ENCODE data around the gene C19orf38.
"Not testable (repeated sequence)": the region's sequence is repeated elsewhere in the genome, so short reads cannot be mapped to it uniquely, and the experiment has no call there.

C19orf38 gene

DNA sequence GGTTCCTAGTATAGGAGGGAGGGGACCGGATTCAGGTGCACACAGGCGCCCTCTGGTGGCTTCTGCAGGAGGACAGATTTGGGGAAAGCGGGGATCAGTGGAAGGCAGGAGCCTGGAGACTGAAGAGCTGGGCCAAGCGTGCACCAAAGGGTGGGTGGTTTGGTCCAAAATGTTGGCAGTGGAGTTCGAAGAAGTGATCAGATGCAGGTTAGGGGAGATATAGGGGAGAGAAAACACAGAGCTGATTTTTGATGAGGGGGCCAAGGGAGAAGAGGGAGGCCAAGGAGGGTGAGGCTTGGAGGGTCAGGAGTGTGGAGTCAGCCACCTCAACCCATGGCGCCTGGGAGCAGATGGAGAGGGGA, 16.3 kb downstream of the C19orf38 start:
- TF ChIP-seq, protein P1, sequence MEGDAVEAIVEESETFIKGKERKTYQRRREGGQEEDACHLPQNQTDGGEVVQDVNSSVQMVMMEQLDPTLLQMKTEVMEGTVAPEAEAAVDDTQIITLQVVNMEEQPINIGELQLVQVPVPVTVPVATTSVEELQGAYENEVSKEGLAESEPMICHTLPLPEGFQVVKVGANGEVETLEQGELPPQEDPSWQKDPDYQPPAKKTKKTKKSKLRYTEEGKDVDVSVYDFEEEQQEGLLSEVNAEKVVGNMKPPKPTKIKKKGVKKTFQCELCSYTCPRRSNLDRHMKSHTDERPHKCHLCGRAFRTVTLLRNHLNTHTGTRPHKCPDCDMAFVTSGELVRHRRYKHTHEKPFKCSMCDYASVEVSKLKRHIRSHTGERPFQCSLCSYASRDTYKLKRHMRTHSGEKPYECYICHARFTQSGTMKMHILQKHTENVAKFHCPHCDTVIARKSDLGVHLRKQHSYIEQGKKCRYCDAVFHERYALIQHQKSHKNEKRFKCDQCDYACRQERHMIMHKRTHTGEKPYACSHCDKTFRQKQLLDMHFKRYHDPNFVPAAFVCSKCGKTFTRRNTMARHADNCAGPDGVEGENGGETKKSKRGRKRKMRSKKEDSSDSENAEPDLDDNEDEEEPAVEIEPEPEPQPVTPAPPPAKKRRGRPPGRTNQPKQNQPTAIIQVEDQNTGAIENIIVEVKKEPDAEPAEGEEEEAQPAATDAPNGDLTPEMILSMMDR (conservative IDR thresholded peaks at IDR 0.05; ENCODE audit: low read depth, low read length), result peak; percentile 89
- Histone ChIP-seq H3K27ac (no peak overlapping the region), H3K27me3 (ENCODE audit: insufficient read depth, low read depth) (no peaks in the 10 kb centered on the region), H3K9ac (no peak overlapping the region), H3K79me2 (ENCODE audit: insufficient read depth, low read depth) (no peaks in the 10 kb centered on the region), H3K36me3 (ENCODE audit: insufficient read depth) (no peaks in the 10 kb centered on the region), H3K4me2 (no peak overlapping the region), H3K4me1 (ENCODE audit: low read depth, poor library complexity, severe bottlenecking) (peaks cover 23% of the 10 kb centered on the region), H4K20me1 (ENCODE audit: insufficient read depth) (no peaks in the 10 kb centered on the region), H3K4me3 (IDR thresholded peaks at IDR 0.05; ENCODE audit: insufficient read depth, low read depth, low read length) (no peak overlapping the region), H2AFZ (ENCODE audit: low read depth) (peak overlapping the region; percentile 68)

DNA sequence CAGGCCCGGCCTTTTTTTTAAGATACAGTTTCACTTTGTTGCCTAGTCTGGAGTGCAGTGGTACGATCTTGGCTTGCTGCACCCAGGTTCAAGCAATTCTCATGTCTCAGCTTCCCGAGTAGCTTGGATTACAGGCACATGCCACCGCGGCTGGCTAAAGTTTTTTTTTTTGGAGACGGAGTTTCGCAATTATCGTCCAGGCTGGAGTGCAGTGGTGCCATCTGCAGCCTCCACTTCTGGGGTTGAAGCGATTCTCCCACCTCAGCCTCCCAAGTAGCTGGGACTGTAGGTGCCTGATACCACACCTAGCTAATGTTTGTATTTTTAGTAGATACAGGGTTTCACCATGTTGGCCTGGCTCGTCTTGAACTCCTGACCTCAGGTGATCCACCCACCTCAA, 18.3 kb downstream of the C19orf38 start:
- no peaks in the 10 kb centered on the region for H3K36me3 ChIP-seq (ENCODE audit: insufficient read depth)
- no peak overlapping the region for H3K9ac ChIP-seq
- H3K4me2 ChIP-seq, result no peak overlapping the region
- H3K4me3 ChIP-seq (IDR thresholded peaks at IDR 0.05; ENCODE audit: insufficient read depth, low read depth, low read length), result no peak overlapping the region
- peaks cover 28% of the 10 kb centered on the region for H3K4me1 ChIP-seq (ENCODE audit: low read depth, poor library complexity, severe bottlenecking)
- no peak overlapping the region for H2AFZ ChIP-seq (ENCODE audit: low read depth)
- H3K79me2 ChIP-seq (ENCODE audit: insufficient read depth, low read depth), result no peaks in the 10 kb centered on the region
- TF ChIP-seq, protein P1 (conservative IDR thresholded peaks at IDR 0.05; ENCODE audit: low read depth, low read length), result no peak
- H3K27me3 ChIP-seq (ENCODE audit: insufficient read depth, low read depth), result no peaks in the 10 kb centered on the region
- H3K27ac ChIP-seq, result no peak overlapping the region
- H4K20me1 ChIP-seq (ENCODE audit: insufficient read depth), result no peaks in the 10 kb centered on the region

DNA sequence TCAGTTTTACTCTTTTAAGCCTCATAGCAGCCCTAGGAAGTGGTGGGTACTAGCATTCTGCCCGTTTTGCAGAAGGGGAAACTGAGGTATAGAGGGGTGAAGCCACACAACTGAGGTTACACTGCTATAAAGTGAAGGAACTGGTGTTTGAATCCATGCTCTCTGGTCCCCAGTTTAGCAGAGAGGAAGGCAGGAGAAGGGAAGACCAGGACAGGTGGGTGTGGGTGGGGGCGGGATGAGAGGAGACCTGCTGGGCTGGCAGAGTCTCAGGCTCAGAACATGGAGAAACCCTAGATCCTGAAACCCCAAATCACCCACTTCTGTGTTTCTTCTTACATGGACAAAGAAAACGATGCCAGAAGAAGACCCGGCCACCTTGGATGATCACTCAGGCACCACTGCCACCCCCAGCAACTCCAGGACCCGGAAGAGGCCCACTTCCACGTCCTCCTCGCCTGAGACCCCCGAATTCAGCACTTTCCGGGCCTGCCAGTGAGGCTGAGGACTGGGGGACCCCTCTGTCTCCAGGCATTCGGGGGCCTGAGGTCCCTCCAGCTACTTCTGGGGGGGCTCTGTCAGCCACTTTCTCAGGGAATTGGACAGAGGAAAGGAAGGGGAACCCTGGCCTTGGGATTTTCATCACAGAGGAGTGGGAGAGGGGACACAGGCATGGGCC, 20.8 kb downstream of the C19orf38 start:
- Histone ChIP-seq H3K9ac (no peak overlapping the region), H3K27ac (no peak overlapping the region), H3K27me3 (ENCODE audit: insufficient read depth, low read depth) (no peaks in the 10 kb centered on the region), H4K20me1 (ENCODE audit: insufficient read depth) (no peaks in the 10 kb centered on the region), H3K4me1 (ENCODE audit: low read depth, poor library complexity, severe bottlenecking) (peaks cover 39% of the 10 kb centered on the region), H3K4me3 (IDR thresholded peaks at IDR 0.05; ENCODE audit: insufficient read depth, low read depth, low read length) (no peak overlapping the region), H3K36me3 (ENCODE audit: insufficient read depth) (no peaks in the 10 kb centered on the region), H3K79me2 (ENCODE audit: insufficient read depth, low read depth) (peaks cover 18% of the 10 kb centered on the region; the same call in 1 of the 2 replicates), H2AFZ (ENCODE audit: low read depth) (no peak overlapping the region), H3K4me2 (no peak overlapping the region)
- TF ChIP-seq, protein P1 (conservative IDR thresholded peaks at IDR 0.05; ENCODE audit: low read depth, low read length), result no peak

DNA sequence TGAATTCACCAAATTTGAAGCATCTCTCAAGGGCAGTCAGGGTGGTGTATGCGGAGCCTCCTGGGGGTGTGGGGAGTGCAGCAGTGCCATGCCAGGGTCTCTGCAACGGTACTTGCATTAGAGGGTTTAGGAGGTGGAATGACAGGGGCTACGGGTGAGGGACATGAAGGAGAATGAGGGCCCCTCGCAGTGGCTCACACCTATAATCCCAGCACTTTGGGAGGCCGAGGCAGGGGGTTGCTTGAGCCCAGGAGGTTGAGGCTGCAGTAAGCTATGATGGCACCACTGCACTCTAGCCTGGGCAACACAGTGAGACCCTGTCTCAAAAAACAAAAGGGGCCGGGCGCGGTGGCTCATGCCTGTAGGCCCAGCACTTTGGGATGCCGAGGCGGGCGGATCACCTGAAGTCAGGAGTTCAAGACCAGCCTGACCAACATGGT, 21.7 kb downstream of the C19orf38 start:
- H4K20me1 ChIP-seq (ENCODE audit: insufficient read depth); H3K36me3 ChIP-seq (ENCODE audit: insufficient read depth); H3K4me3 ChIP-seq (IDR thresholded peaks at IDR 0.05; ENCODE audit: insufficient read depth, low read depth, low read length); H3K27me3 ChIP-seq (ENCODE audit: insufficient read depth, low read depth); H3K27ac ChIP-seq; H2AFZ ChIP-seq (ENCODE audit: low read depth): not testable (repeated sequence)
- Histone ChIP-seq H3K9ac (peak overlapping the region; percentile 12; the same call in 1 of the 2 replicates), H3K4me2 (peak overlapping the region; percentile 90), H3K79me2 (ENCODE audit: insufficient read depth, low read depth) (peaks cover 27% of the 10 kb centered on the region), H3K4me1 (ENCODE audit: low read depth, poor library complexity, severe bottlenecking) (peaks cover 38% of the 10 kb centered on the region)

DNA sequence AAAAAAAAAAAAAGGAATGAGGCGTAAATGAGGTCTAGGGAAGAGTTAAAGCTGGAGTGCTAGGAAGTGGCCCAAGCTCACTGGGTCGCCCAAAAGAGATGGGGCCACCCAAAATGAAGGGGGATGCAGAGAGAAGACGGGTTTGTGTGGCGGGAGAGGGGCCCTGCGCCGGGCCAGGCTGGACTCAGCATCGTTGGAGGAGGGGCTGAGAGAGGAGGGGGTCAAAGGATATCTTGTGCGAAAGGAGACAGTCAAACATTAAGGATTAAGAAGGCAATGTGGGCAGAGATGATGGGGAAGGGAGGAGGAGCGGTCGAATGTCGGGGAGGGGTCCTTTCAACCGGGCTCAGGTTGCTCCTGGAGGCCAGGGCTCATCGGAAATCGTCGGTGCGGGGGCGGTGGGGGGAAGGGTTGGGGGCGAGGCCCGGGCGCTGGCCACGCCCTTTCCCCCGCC, 22.3 kb downstream of the C19orf38 start:
- Histone ChIP-seq H3K9ac (peak overlapping the region; percentile 12; the same call in 1 of the 2 replicates), H3K4me1 (ENCODE audit: low read depth, poor library complexity, severe bottlenecking) (peaks cover 38% of the 10 kb centered on the region), H3K36me3 (ENCODE audit: insufficient read depth) (no peaks in the 10 kb centered on the region), H3K79me2 (ENCODE audit: insufficient read depth, low read depth) (peaks cover 33% of the 10 kb centered on the region), H4K20me1 (ENCODE audit: insufficient read depth) (no peaks in the 10 kb centered on the region), H3K4me3 (IDR thresholded peaks at IDR 0.05; ENCODE audit: insufficient read depth, low read depth, low read length) (no peak overlapping the region), H3K27ac (peak overlapping the region; percentile 40; the same call in 1 of the 2 replicates), H3K27me3 (ENCODE audit: insufficient read depth, low read depth) (no peaks in the 10 kb centered on the region), H2AFZ (ENCODE audit: low read depth) (peak overlapping the region; percentile 74), H3K4me2 (peak overlapping the region; percentile 90)
- TF ChIP-seq, protein P1 (conservative IDR thresholded peaks at IDR 0.05; ENCODE audit: low read depth, low read length), result no peak

Measured in KMS-11 (cell line).